Suprapubic skin (tissue), 4 donors: ENCODE data around the gene DNAH14.

ENCODE experiments used
- POLR2A ChIP-seq, 2 donors: fragments of 450-650 bp; IDR thresholded peaks; one replicate each; pipeline ENCODE4 v1.6.1; 2017; ENCODE audit warnings: antibody characterized with exemption in 2 of 2, mild to moderate bottlenecking in 2 of 2, moderate library complexity in 2 of 2
- POLR2AphosphoS5 ChIP-seq, 3 donors: sonication (generic); formaldehyde crosslinking; IDR thresholded peaks; one replicate each; pipeline ENCODE4 v1.6.1; 2017; ENCODE audit warnings: antibody characterized with exemption in 3 of 3
- TF ChIP-seq, protein P1 (sequence below), 2 donors: fragments of 200-600 bp in 1 of 2; fragments of 450-650 bp in 1 of 2; sonication (generic) in 1 of 2; IDR thresholded peaks; one replicate each; pipeline ENCODE4 v1.5.1; 2016 to 2019; ENCODE audit warnings: antibody characterized with exemption in 2 of 2, mild to moderate bottlenecking in 1 of 2, moderate library complexity in 1 of 2

DNA sequence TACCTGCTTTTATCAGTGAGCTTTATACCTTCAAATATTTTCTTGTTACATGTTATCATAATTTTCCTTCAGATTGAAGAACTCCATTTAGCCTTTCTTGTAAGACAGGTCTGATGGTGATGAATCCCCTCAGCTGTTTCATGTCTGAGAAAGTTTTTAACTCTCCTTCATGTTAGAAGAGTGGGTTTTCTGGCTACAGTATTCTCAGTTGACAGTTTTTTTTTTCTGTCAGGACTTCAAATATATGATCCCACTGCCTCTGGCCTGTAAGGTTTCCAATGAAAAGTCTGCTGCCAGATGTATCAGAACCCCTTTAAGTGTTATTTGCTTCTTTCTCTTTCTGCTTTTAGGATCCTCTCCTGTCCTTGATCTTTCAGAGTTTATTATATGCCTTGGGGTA is 250.2 kb downstream of the DNAH14 start:
- TF ChIP-seq, protein P1, sequence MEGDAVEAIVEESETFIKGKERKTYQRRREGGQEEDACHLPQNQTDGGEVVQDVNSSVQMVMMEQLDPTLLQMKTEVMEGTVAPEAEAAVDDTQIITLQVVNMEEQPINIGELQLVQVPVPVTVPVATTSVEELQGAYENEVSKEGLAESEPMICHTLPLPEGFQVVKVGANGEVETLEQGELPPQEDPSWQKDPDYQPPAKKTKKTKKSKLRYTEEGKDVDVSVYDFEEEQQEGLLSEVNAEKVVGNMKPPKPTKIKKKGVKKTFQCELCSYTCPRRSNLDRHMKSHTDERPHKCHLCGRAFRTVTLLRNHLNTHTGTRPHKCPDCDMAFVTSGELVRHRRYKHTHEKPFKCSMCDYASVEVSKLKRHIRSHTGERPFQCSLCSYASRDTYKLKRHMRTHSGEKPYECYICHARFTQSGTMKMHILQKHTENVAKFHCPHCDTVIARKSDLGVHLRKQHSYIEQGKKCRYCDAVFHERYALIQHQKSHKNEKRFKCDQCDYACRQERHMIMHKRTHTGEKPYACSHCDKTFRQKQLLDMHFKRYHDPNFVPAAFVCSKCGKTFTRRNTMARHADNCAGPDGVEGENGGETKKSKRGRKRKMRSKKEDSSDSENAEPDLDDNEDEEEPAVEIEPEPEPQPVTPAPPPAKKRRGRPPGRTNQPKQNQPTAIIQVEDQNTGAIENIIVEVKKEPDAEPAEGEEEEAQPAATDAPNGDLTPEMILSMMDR (IDR thresholded peaks at IDR 0.05), result no peak
- TF ChIP-seq POLR2A (IDR thresholded peaks at IDR 0.05) (no peak), POLR2AphosphoS5 (IDR thresholded peaks at IDR 0.05) (no peak)
